ENCODE data around the gene IL33. TPM values are rescaled to one million over a fixed set of nuclear protein-coding genes. Genes with fewer than 3 reads are reported as not detected.

The IL33 gene
- total RNA-seq, 1 donor from 2014 or later: not detected

DNA sequence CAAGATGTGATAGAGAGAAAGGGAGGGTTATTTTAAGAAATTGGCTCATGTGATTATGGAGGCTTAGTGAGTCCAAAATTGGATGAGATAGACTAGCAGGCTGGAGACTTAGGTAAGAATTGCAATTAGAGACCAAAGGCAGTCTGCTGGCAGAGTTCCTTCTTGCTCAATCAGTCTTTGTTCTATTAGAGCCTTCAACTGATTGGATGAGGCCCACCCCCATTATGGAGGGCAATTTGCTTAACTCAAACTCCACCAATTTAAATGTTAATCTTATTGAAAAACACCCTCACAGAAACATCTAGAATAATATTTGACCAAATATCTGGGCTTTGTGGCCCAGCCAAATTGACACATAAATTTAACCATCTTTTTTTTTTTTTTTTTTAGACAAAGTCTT, 88.6 kb downstream of the IL33 start:
- no peak overlapping the region for H3K4me3 Mint-ChIP-seq (ENCODE audit: unreplicated experiment)
- TF ChIP-seq, protein P1, sequence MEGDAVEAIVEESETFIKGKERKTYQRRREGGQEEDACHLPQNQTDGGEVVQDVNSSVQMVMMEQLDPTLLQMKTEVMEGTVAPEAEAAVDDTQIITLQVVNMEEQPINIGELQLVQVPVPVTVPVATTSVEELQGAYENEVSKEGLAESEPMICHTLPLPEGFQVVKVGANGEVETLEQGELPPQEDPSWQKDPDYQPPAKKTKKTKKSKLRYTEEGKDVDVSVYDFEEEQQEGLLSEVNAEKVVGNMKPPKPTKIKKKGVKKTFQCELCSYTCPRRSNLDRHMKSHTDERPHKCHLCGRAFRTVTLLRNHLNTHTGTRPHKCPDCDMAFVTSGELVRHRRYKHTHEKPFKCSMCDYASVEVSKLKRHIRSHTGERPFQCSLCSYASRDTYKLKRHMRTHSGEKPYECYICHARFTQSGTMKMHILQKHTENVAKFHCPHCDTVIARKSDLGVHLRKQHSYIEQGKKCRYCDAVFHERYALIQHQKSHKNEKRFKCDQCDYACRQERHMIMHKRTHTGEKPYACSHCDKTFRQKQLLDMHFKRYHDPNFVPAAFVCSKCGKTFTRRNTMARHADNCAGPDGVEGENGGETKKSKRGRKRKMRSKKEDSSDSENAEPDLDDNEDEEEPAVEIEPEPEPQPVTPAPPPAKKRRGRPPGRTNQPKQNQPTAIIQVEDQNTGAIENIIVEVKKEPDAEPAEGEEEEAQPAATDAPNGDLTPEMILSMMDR (IDR thresholded peaks at IDR 0.05): no peak
- DNase-seq (ENCODE audit: extremely low spot score, unreplicated experiment): no peak

DNA sequence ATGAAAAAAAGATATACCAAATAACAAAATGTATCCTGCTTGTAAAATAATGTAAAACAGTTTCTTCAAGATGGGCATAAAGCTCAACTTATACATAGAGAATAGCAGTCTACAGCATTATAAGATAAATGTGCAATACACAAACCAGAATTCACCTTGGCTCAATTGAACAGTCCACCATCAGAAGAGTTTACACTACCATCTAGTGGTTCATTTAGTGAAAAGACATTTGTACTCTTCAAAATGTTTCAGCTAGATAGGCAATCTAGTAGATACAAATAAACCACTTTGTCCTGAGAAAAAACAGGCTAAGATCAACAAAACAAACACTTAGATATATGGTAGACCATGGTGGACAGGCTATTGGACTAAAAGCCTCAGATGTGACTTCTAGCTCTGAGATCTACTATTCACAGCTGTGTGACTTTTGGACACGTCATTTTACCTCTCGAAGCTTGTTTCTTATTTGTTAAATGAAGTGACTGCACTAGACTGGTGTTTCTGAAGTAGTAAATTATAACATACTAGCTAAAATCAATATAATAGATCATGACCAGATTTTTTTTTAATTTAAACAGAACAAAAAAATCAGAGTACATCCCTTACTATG, 90.5 kb downstream of the IL33 start:
- H3K27me3 Mint-ChIP-seq (ENCODE audit: unreplicated experiment): peaks cover 32% of the 10 kb centered on the region
- H3K9me3 Mint-ChIP-seq (ENCODE audit: unreplicated experiment): no peaks in the 10 kb centered on the region
- no peak overlapping the region for H3K4me3 Mint-ChIP-seq (ENCODE audit: unreplicated experiment)
- no peaks in the 10 kb centered on the region for H3K36me3 Mint-ChIP-seq (ENCODE audit: unreplicated experiment)
- TF ChIP-seq, protein P1 (IDR thresholded peaks at IDR 0.05): peak; percentile 57
- no peak overlapping the region for H3K27ac Mint-ChIP-seq (ENCODE audit: unreplicated experiment)
- no peak for DNase-seq (ENCODE audit: extremely low spot score, unreplicated experiment)
- H3K4me1 Mint-ChIP-seq (ENCODE audit: unreplicated experiment): no peaks in the 10 kb centered on the region

More for the DNA sequence above, 88.6 kb downstream of the IL33 start:
- Mint-ChIP-seq H3K4me1 (ENCODE audit: unreplicated experiment) (no peaks in the 10 kb centered on the region), H3K27ac (ENCODE audit: unreplicated experiment) (no peak overlapping the region), H3K27me3 (ENCODE audit: unreplicated experiment) (peaks cover 32% of the 10 kb centered on the region), H3K36me3 (ENCODE audit: unreplicated experiment) (no peaks in the 10 kb centered on the region), H3K9me3 (ENCODE audit: unreplicated experiment) (no peaks in the 10 kb centered on the region)

Other genes with a start within 250 kb of the IL33 start
- gene RANBP6, start 200.2 kb upstream of the IL33 start, total RNA-seq: 16.4 and 18.1 TPM in 2 replicates
- not detected in 2 replicates for gene TPD52L3, start 112.6 kb downstream of the IL33 start, total RNA-seq
- gene UHRF2, start 197.4 kb downstream of the IL33 start, total RNA-seq: 66.7 and 69.6 TPM in 2 replicates

Data from osteocyte (in vitro differentiated cells).